Liver (tissue), 9 donors: ENCODE measurements around the gene ZBTB7B. TPM values are rescaled to one million over a fixed set of nuclear protein-coding genes. Genes with fewer than 3 reads are reported as not detected.

Experiments
- DNase-seq: peaks from one replicate; pipeline ENCODE4 v3.0.0-alpha.2; 2017; ENCODE audit warnings: low spot score
- H3K27ac ChIP-seq, 2 donors: one replicate each; pipeline ENCODE4 v1.7.0; 2013; ENCODE audit warnings: inconsistent platforms in 2 of 2, low read length in 2 of 2, control low read depth in 1 of 2, low read depth in 1 of 2, mild to moderate bottlenecking in 1 of 2
- H3K27me3 ChIP-seq, 4 donors: one replicate each; pipeline versions ENCODE4 v1.6.1 to v1.7.0; 2013; ENCODE audit warnings: low read length in 3 of 4, inconsistent platforms in 1 of 4, mild to moderate bottlenecking in 1 of 4, moderate library complexity in 1 of 4; ENCODE audit not compliant: control insufficient read depth in 4 of 4, insufficient read depth in 4 of 4
- H3K36me3 ChIP-seq, 4 donors: one replicate each; pipeline versions ENCODE4 v1.6.1 to v1.7.0; 2013; ENCODE audit warnings: low read length in 3 of 4, mild to moderate bottlenecking in 3 of 4, low read depth in 1 of 4, moderate library complexity in 1 of 4; ENCODE audit not compliant: control insufficient read depth in 4 of 4, insufficient read depth in 3 of 4
- H3K4me1 ChIP-seq, 4 donors: one replicate each; pipeline versions ENCODE4 v1.6.1 to v1.7.0; 2013; ENCODE audit warnings: low read length in 3 of 4, mild to moderate bottlenecking in 3 of 4, moderate library complexity in 1 of 4; ENCODE audit not compliant: control insufficient read depth in 4 of 4, insufficient read depth in 4 of 4
- H3K4me3 ChIP-seq, 3 donors: one replicate each; pipeline versions ENCODE4 v1.6.1 to v1.7.0; 2013; ENCODE audit warnings: low read length in 3 of 3, control low read depth in 1 of 3, low read depth in 1 of 3, mild to moderate bottlenecking in 1 of 3
- H3K9ac ChIP-seq, 2 donors: one replicate each; pipeline ENCODE4 v1.7.0; 2013; ENCODE audit warnings: low read length in 2 of 2, mild to moderate bottlenecking in 2 of 2, moderate library complexity in 2 of 2, control low read depth in 1 of 2, low read depth in 1 of 2
- H3K9me3 ChIP-seq, 4 donors: one replicate each; pipeline versions ENCODE4 v1.6.1 to v1.7.0; 2013; ENCODE audit warnings: low read length in 3 of 4; ENCODE audit not compliant: control insufficient read depth in 4 of 4
- ATF3 ChIP-seq: IDR thresholded peaks from 2 replicates; pipeline ENCODE4 v1.6.1; 2016; ENCODE audit warnings: antibody characterized with exemption
- CTCF ChIP-seq: fragments of 150-350 bp; IDR thresholded peaks from 2 replicates; pipeline ENCODE4 v1.5.1; 2017; ENCODE audit warnings: improper control_type of control experiment, low read depth, low read length; ENCODE audit not compliant: missing input control
- EGR1 ChIP-seq, 2 donors: IDR thresholded peaks; 2 replicates each; pipeline ENCODE4 v1.6.1; 2016 to 2018; ENCODE audit warnings: antibody characterized with exemption in 2 of 2, low read depth in 2 of 2
- FOXA1 ChIP-seq: IDR thresholded peaks from 2 replicates; pipeline ENCODE4 v1.6.1; 2016; ENCODE audit warnings: antibody characterized with exemption
- FOXA2 ChIP-seq: IDR thresholded peaks from 2 replicates; pipeline ENCODE4 v1.6.1; 2016; ENCODE audit warnings: antibody characterized with exemption
- GABPA ChIP-seq, 2 donors: IDR thresholded peaks in 1 of 2; conservative IDR thresholded peaks in 1 of 2; 2 replicates each; pipeline ENCODE4 v1.6.1; 2016; ENCODE audit warnings: antibody characterized with exemption in 2 of 2, mild to moderate bottlenecking in 1 of 2, moderate library complexity in 1 of 2
- HNF4A ChIP-seq, 2 donors: conservative IDR thresholded peaks; 2 replicates each; pipeline ENCODE4 v1.6.1; 2016; ENCODE audit warnings: antibody characterized with exemption in 2 of 2, mild to moderate bottlenecking in 2 of 2
- HNF4G ChIP-seq: IDR thresholded peaks from 2 replicates; pipeline ENCODE4 v1.6.1; 2016; ENCODE audit warnings: antibody characterized with exemption
- JUND ChIP-seq, 2 donors: IDR thresholded peaks; 2 replicates each; pipeline ENCODE4 v1.6.1; 2016; ENCODE audit warnings: antibody characterized with exemption in 2 of 2
- RAD21 ChIP-seq, 2 donors: IDR thresholded peaks; 2 replicates each; pipeline ENCODE4 v1.6.1; 2016; ENCODE audit warnings: antibody characterized with exemption in 2 of 2, mild to moderate bottlenecking in 2 of 2
- RXRA ChIP-seq, 2 donors: IDR thresholded peaks; 2 replicates each; pipeline ENCODE4 v1.6.1; 2017 to 2018; ENCODE audit warnings: antibody characterized with exemption in 2 of 2, mild to moderate bottlenecking in 1 of 2
- SP1 ChIP-seq: IDR thresholded peaks from 2 replicates; pipeline ENCODE4 v1.6.1; 2018; ENCODE audit warnings: antibody characterized with exemption, mild to moderate bottlenecking
- TAF1 ChIP-seq: conservative IDR thresholded peaks from 2 replicates; pipeline ENCODE4 v1.6.1; 2016; ENCODE audit warnings: antibody characterized with exemption, mild to moderate bottlenecking
- YY1 ChIP-seq: IDR thresholded peaks from 2 replicates; pipeline ENCODE4 v1.6.1; 2016; ENCODE audit warnings: antibody characterized with exemption, mild to moderate bottlenecking
- ZBTB33 ChIP-seq: IDR thresholded peaks from 2 replicates; pipeline ENCODE4 v1.6.1; 2016; ENCODE audit warnings: antibody characterized with exemption
- WGBS: extraction: QIAGEN DNeasy Blood & Tissue Kit; methylation state at CpG from one replicate; pipeline ENCODE4 v1.1.7; 2013; 5-methylcytosine and 5-hydroxymethylcytosine counted together
- polyA plus RNA-seq, 2 donors: library from polyadenylated mRNA; stranded (reverse) in 1 of 2; unstranded in 1 of 2; fragments of 200-250 nt in 1 of 2; fragments of >200 nt in 1 of 2; fragmentation: Nextera tagmentation in 1 of 2; extraction: Ambion mirVana in 1 of 2; gene quantifications; one replicate each; pipeline versions ENCODE4 v1.2.1 to v1.2.3, GENCODE V29; 2013 to 2015
- total RNA-seq, 2 donors: library from RNA; depleted of rRNA; stranded (reverse); fragments of >200 nt; gene quantifications; one replicate each; pipeline ENCODE4 v1.2.3, GENCODE V29; 2014
- donor health status: healthy.
- donor health status: healthy.
- donor health status: healthy.
- donor health status: healthy.
- donor health status: healthy.

The ZBTB7B gene
- total and polyA plus RNA-seq, 4 donors = 7.0 to 50.2 (median 21.1) TPM

- no peak for TF ChIP-seq YY1
- TF ChIP-seq HNF4A (conservative IDR thresholded peaks at IDR 0.05) = no peak
- TF ChIP-seq RAD21 (IDR thresholded peaks at IDR 0.05) = no peak
- no peak for TF ChIP-seq GABPA (IDR thresholded peaks at IDR 0.05 in 1 of 2, conservative IDR thresholded peaks at IDR 0.05 in 1 of 2)
Observed at GRCh38 chr1:155013632-155014031, 11.0 kb downstream of the ZBTB7B start (continued).

GRCh38 chr1:155014709-155015508 is 12.3 kb downstream of the ZBTB7B start:
- no peaks in the 10 kb centered on the region for H3K9me3 ChIP-seq
- H3K27ac ChIP-seq = no peak overlapping the region
- no peak for DNase-seq
- H3K36me3 ChIP-seq = peaks cover 3 to 19% (median 9%) of the 10 kb centered on the region in 4 donors
- TF ChIP-seq GABPA (IDR thresholded peaks at IDR 0.05 in 1 of 2, conservative IDR thresholded peaks at IDR 0.05 in 1 of 2) = no peak
- TF ChIP-seq RAD21 (IDR thresholded peaks at IDR 0.05) = no peak
- TF ChIP-seq SP1 = no peak
- no peaks in the 10 kb centered on the region for H3K27me3 ChIP-seq
- 92% methylated on average over 31 of the region's 31 CpGs for WGBS
- peaks cover 28 to 74% (median 49%) of the 10 kb centered on the region in 4 donors for H3K4me1 ChIP-seq
- H3K4me3 ChIP-seq = no peak overlapping the region
- H3K9ac ChIP-seq = no peak overlapping the region

- 79% methylated on average over 16 of the region's 16 CpGs for WGBS
- Histone ChIP-seq H3K9me3 (no peaks in the 10 kb centered on the region), H3K27me3 (no peaks in the 10 kb centered on the region), H3K36me3 (peaks cover 3 to 19% (median 9%) of the 10 kb centered on the region in 4 donors), H3K27ac (no peak overlapping the region), H3K4me3 (no peak overlapping the region), H3K4me1 (peaks cover 22 to 66% (median 42%) of the 10 kb centered on the region in 4 donors), H3K9ac (no peak overlapping the region)
- TF ChIP-seq RXRA (IDR thresholded peaks at IDR 0.05) (no peak), CTCF (no peak), JUND (IDR thresholded peaks at IDR 0.05) (no peak), FOXA1 (no peak), FOXA2 (no peak), ZBTB33 (no peak), ATF3 (no peak), EGR1 (IDR thresholded peaks at IDR 0.05; ENCODE audit: low read depth in 2 of 2) (no peak), GABPA (IDR thresholded peaks at IDR 0.05 in 1 of 2, conservative IDR thresholded peaks at IDR 0.05 in 1 of 2) (no peak), HNF4G (no peak), TAF1 (no peak), SP1 (no peak)
- no peak for DNase-seq
Observed at GRCh38 chr1:155015527-155016230, 13.1 kb downstream of the ZBTB7B start.
